PC-3 (cell line): ENCODE measurements around the gene KHNYN. TPM values are rescaled to one million over a fixed set of nuclear protein-coding genes. Genes with fewer than 3 reads are reported as not detected.

ENCODE experiments used
- ATAC-seq: fragments of 200-7000 bp; cut with Tn5 transposase; 2 replicates; pipeline ENCODE4 v1.9.1; 2020; ENCODE audit warnings: mild to moderate bottlenecking, moderate library complexity
- BruUV-seq: library from RNA; stranded (reverse); fragments of 400-500 nt; replicated peaks from 2 replicates; lab custom pipeline; 2021; lab: Mats Ljungman, UMichigan
- CTCF ChIA-PET: fragments of 300-600 bp; sonication (Branson Sonifier 250); formaldehyde crosslinking; loops from one replicate; lab custom pipeline; 2022; ENCODE audit warnings: antibody characterized with exemption; lab: Charles Lee
- POLR2A ChIA-PET: fragments of 300-600 bp; sonication (Branson Sonifier 250); formaldehyde crosslinking; loops from one replicate; lab custom pipeline; 2022; ENCODE audit warnings: antibody characterized with exemption; ENCODE audit not compliant: unreplicated experiment; lab: Charles Lee
- DNase-seq: peaks from one replicate; pipeline ENCODE4 v3.0.0-alpha.2; 2015
- H2AFZ ChIP-seq: fragments of 300-600 bp; sonication (generic); 2 replicates; pipeline ENCODE4 v1.6.0; 2016; ENCODE audit warnings: antibody characterized with exemption, low read length
- H3F3A ChIP-seq: fragments of 300-600 bp; sonication (generic); one replicate; pipeline ENCODE4 v1.6.0; 2017; ENCODE audit warnings: antibody characterized with exemption, low read length, control low read depth, mild to moderate bottlenecking; ENCODE audit not compliant: unreplicated experiment
- H3K27ac ChIP-seq: fragments of 300-600 bp; sonication (generic); 2 replicates; pipeline ENCODE4 v1.5.1; 2016; ENCODE audit warnings: mild to moderate bottlenecking, low read length
- H3K27me3 ChIP-seq: fragments of 300-600 bp; sonication (generic); 2 replicates; pipeline ENCODE4 v1.6.1; 2016; ENCODE audit warnings: low read length, mixed read lengths
- H3K36me3 ChIP-seq: fragments of 300-600 bp; sonication (generic); 2 replicates; pipeline ENCODE4 v1.6.1; 2016; ENCODE audit warnings: low read depth, mixed run types, low read length, mixed read lengths
- H3K4me1 ChIP-seq: fragments of 300-600 bp; sonication (generic); 2 replicates; pipeline ENCODE4 v1.5.1; 2016; ENCODE audit warnings: low read length; ENCODE audit not compliant: insufficient read depth
- H3K4me2 ChIP-seq: fragments of 300-600 bp; sonication (generic); 2 replicates; pipeline ENCODE4 v1.6.0; 2016; ENCODE audit warnings: low read length
- H3K4me3 ChIP-seq: fragments of 300-600 bp; sonication (generic); 2 replicates; pipeline ENCODE4 v1.5.1; 2016; ENCODE audit warnings: mild to moderate bottlenecking, low read length, mixed read lengths
- H3K79me2 ChIP-seq: fragments of 300-600 bp; sonication (generic); 2 replicates; pipeline ENCODE4 v1.6.1; 2017; ENCODE audit warnings: low read length, mixed read lengths
- H3K9ac ChIP-seq: fragments of 300-600 bp; sonication (generic); 2 replicates; pipeline ENCODE4 v1.6.0; 2016; ENCODE audit warnings: mild to moderate bottlenecking, low read length
- H3K9me2 ChIP-seq: fragments of 300-600 bp; sonication (generic); replicated peaks from 2 replicates; pipeline ENCODE4 v1.6.1; 2016; ENCODE audit warnings: mixed run types, low read length, mixed read lengths
- H3K9me3 ChIP-seq: fragments of 300-600 bp; sonication (generic); 2 replicates; pipeline ENCODE4 v1.6.1; 2016; ENCODE audit warnings: low read length, mixed read lengths
- H4K20me1 ChIP-seq: fragments of 300-600 bp; sonication (generic); 2 replicates; pipeline ENCODE4 v1.6.1; 2016; ENCODE audit warnings: low read length, mixed read lengths
- EZH2 ChIP-seq: fragments of 300-600 bp; sonication (generic); IDR thresholded peaks from one replicate; pipeline ENCODE4 v1.6.1; 2017; ENCODE audit warnings: antibody characterized with exemption, mild to moderate bottlenecking, low read length; ENCODE audit not compliant: unreplicated experiment
- EZH2phosphoT487 ChIP-seq: fragments of 300-600 bp; sonication (generic); IDR thresholded peaks from 2 replicates; pipeline ENCODE4 v1.6.1; 2018; ENCODE audit warnings: mild to moderate bottlenecking, antibody characterized with exemption, low read length, borderline replicate concordance
- intact Hi-C: fragments of 100-400 bp; cut with micrococcal nuclease; formaldehyde crosslinking; loops from 2 replicates; pipeline ENCODE4 v1.9.0; 2023
- total RNA-seq: library from RNA; depleted of rRNA; stranded (reverse); fragments of >200 nt; gene quantifications from 2 replicates; pipeline ENCODE4 v1.2.3, GENCODE V29; 2014
- TF ChIP-seq, protein P1 (sequence below): fragments of 300-600 bp; sonication (generic); conservative IDR thresholded peaks from 2 replicates; pipeline ENCODE4 v1.5.1; 2017; ENCODE audit warnings: antibody characterized with exemption, low read depth, mild to moderate bottlenecking, low read length

KHNYN gene
- total RNA-seq, 1 experiment from 2014 or later = 51.6 TPM

DNA sequence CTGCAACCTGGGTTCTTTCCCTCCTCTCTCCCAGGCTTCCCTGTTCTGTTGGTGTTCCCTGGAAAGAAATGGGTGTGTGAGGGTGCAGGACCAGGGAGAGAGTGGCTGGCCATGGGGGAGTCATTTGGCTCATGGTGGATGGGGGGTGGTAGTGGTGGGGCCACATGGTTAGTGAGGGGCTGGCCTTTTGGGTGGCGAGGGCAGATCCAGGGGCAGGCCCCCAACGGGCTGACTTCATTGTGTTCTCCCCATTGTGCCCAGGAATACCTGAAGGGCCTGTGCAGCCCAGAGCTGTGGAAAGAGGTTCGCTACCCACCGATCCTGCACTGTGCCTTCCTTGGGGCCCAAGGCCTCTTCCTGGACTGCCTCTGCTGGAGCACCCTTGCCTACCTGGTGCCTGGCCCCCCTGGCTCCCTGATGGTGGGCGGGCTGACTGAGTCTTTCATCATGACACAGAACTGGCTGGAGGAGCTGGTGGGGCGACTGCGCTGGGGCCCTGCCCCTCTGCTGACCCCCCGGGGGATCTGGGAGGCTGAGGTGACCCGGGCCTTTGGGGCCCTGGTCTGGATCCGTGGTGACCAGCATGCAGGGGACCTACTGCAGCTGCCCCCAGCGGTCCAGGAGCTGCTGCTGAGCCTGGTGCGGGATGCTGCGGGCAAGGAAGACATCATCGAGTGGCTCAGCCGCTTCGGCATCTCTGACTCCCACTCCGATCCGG, 22.0 kb upstream of the KHNYN start:
- ChIA-PET POLR2A (no interaction called here), CTCF (no interaction called here)
- H3K4me2 ChIP-seq = no peak overlapping the region
- no TSS peak for BruUV-seq
- no peak overlapping the region for H3K27ac ChIP-seq
- no peak overlapping the region for H3K4me3 ChIP-seq
- no peaks in the 10 kb centered on the region for H3K36me3 ChIP-seq
- no peaks in the 10 kb centered on the region for H3F3A ChIP-seq
- no peaks in the 10 kb centered on the region for H3K79me2 ChIP-seq
- no peaks in the 10 kb centered on the region for H3K9me2 ChIP-seq
- ATAC-seq (no peak), DNase-seq (no peak)
- H4K20me1 ChIP-seq = no peaks in the 10 kb centered on the region
- no peaks in the 10 kb centered on the region for H3K9me3 ChIP-seq
- TF ChIP-seq EZH2phosphoT487 = no peak
- TF ChIP-seq, protein P1, sequence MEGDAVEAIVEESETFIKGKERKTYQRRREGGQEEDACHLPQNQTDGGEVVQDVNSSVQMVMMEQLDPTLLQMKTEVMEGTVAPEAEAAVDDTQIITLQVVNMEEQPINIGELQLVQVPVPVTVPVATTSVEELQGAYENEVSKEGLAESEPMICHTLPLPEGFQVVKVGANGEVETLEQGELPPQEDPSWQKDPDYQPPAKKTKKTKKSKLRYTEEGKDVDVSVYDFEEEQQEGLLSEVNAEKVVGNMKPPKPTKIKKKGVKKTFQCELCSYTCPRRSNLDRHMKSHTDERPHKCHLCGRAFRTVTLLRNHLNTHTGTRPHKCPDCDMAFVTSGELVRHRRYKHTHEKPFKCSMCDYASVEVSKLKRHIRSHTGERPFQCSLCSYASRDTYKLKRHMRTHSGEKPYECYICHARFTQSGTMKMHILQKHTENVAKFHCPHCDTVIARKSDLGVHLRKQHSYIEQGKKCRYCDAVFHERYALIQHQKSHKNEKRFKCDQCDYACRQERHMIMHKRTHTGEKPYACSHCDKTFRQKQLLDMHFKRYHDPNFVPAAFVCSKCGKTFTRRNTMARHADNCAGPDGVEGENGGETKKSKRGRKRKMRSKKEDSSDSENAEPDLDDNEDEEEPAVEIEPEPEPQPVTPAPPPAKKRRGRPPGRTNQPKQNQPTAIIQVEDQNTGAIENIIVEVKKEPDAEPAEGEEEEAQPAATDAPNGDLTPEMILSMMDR = no peak
- no peak for TF ChIP-seq EZH2
- no peak overlapping the region for H2AFZ ChIP-seq
- no peaks in the 10 kb centered on the region for H3K27me3 ChIP-seq
- intact Hi-C loops = no loop called here
- 0 out of 2 replicates have a peak, but pooled peaks cover 5% of the 10 kb centered on the region for H3K4me1 ChIP-seq
- no peak overlapping the region for H3K9ac ChIP-seq

DNA sequence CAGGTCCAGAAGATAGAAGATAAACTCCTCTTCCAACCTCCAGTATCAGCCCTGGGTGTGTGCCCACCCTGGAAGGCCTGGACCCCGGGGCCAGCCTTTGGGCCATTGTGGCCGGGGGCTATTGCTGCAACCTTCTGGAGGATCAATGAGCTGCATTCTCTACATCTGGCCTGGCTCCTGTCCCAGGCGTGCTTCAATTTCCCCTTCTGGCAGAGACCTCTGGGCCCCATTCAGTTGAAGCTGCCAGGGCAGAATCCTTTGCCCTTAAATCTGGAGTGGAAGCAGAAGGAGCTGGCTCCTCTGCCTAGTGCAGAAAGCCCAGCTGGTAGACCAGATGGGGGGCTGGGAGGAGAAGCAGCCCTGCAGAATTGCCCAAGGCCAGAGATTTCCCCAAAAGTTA, 21.0 kb upstream of the KHNYN start:
- ATAC-seq = no peak
- no peaks in the 10 kb centered on the region for H3K36me3 ChIP-seq
- no TSS peak for BruUV-seq

DNA sequence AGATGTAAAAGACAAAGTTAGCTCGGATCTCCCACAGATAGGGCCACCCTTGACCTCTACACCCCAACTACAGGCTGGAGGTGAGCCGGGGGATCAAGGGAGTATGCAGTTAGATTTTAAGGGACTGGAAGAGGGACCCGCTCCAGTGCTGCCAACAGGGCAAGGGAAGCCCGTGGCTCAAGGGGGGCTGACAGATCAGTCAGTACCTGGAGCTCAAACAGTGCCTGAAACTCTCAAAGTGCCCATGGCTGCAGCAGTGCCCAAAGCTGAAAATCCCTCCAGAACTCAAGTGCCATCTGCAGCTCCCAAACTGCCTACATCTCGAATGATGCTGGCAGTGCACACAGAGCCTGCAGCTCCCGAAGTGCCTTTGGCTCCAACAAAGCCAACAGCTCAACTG, 20.6 kb upstream of the KHNYN start:
- no peaks in the 10 kb centered on the region for H4K20me1 ChIP-seq
- no peak overlapping the region for H3K4me3 ChIP-seq
- no peaks in the 10 kb centered on the region for H3K9me3 ChIP-seq
- H3K9me2 ChIP-seq = no peaks in the 10 kb centered on the region
- no peak overlapping the region for H3K27ac ChIP-seq
- no peaks in the 10 kb centered on the region for H3F3A ChIP-seq
- intact Hi-C loops = no loop called here
- H3K9ac ChIP-seq = no peak overlapping the region
- no peaks in the 10 kb centered on the region for H3K4me1 ChIP-seq
- BruUV-seq = no TSS peak
- ATAC-seq = no peak
- POLR2A ChIA-PET = no interaction called here
- H3K4me2 ChIP-seq = no peak overlapping the region
- no peak for DNase-seq
- no peaks in the 10 kb centered on the region for H3K27me3 ChIP-seq
- H2AFZ ChIP-seq = no peak overlapping the region
- no peaks in the 10 kb centered on the region for H3K36me3 ChIP-seq
- CTCF ChIA-PET = no interaction called here
- TF ChIP-seq, protein P1 = no peak
- TF ChIP-seq EZH2 (no peak), EZH2phosphoT487 (no peak)
- H3K79me2 ChIP-seq = no peaks in the 10 kb centered on the region

More for the DNA sequence above, 21.0 kb upstream of the KHNYN start:
- POLR2A ChIA-PET = no interaction called here
- no peaks in the 10 kb centered on the region for H3K79me2 ChIP-seq
- intact Hi-C loops = no loop called here
- no peaks in the 10 kb centered on the region for H3K4me1 ChIP-seq
- no peak overlapping the region for H3K9ac ChIP-seq
- DNase-seq = no peak
- H2AFZ ChIP-seq = no peak overlapping the region
- H3K9me2 ChIP-seq = no peaks in the 10 kb centered on the region
- no peaks in the 10 kb centered on the region for H3K27me3 ChIP-seq
- CTCF ChIA-PET = no interaction called here
- H3K4me3 ChIP-seq = no peak overlapping the region
- H3K27ac ChIP-seq = no peak overlapping the region
- H3K4me2 ChIP-seq = no peak overlapping the region
- no peaks in the 10 kb centered on the region for H4K20me1 ChIP-seq
- TF ChIP-seq, protein P1 = no peak
- TF ChIP-seq EZH2phosphoT487 = no peak
- no peak for TF ChIP-seq EZH2
- H3F3A ChIP-seq = no peaks in the 10 kb centered on the region
- no peaks in the 10 kb centered on the region for H3K9me3 ChIP-seq
